GM23248 (cell line): ENCODE results near the gene CCDC149. TPM values are rescaled to one million over a fixed set of nuclear protein-coding genes. Genes with fewer than 3 reads are reported as not detected.

Experiments
- DNase-seq: peaks from one replicate; pipeline ENCODE4 v3.0.0-alpha.2; 2015
- H2AFZ ChIP-seq: fragments of 200-600 bp; sonication (generic); 2 replicates; pipeline ENCODE4 v1.6.1; 2016; ENCODE audit warnings: antibody characterized with exemption
- H3F3A ChIP-seq: fragments of 200-600 bp; sonication (generic); 2 replicates; pipeline ENCODE4 v1.6.1; 2016; ENCODE audit warnings: mild to moderate bottlenecking, antibody characterized with exemption, mixed run types; ENCODE audit not compliant: insufficient read depth
- H3K27ac ChIP-seq: fragments of 200-600 bp; sonication (generic); 2 replicates; pipeline ENCODE4 v1.5.1; 2016; ENCODE audit warnings: mild to moderate bottlenecking
- H3K27me3 ChIP-seq: fragments of 200-600 bp; sonication (generic); replicated peaks from 2 replicates; pipeline ENCODE4 v1.6.1; 2016; ENCODE audit warnings: mild to moderate bottlenecking; ENCODE audit not compliant: insufficient read depth
- H3K36me3 ChIP-seq: fragments of 200-600 bp; sonication (generic); 2 replicates; pipeline ENCODE4 v1.6.1; 2016; ENCODE audit warnings: low read depth, mild to moderate bottlenecking
- H3K4me1 ChIP-seq: fragments of 200-600 bp; sonication (generic); 2 replicates; pipeline ENCODE4 v1.6.1; 2016; ENCODE audit warnings: mild to moderate bottlenecking; ENCODE audit not compliant: insufficient read depth
- H3K4me2 ChIP-seq: fragments of 200-600 bp; sonication (generic); one replicate; pipeline ENCODE4 v1.6.1; 2016; ENCODE audit warnings: mild to moderate bottlenecking; ENCODE audit not compliant: unreplicated experiment
- H3K4me3 ChIP-seq: fragments of 200-600 bp; sonication (generic); 2 replicates; pipeline ENCODE4 v1.5.1; 2016; ENCODE audit warnings: mild to moderate bottlenecking
- H3K79me2 ChIP-seq: fragments of 200-600 bp; sonication (generic); 2 replicates; pipeline ENCODE4 v1.6.1; 2016; ENCODE audit warnings: mild to moderate bottlenecking; ENCODE audit not compliant: insufficient read depth
- H3K9ac ChIP-seq: fragments of 200-600 bp; sonication (generic); 2 replicates; pipeline ENCODE4 v1.6.1; 2016; ENCODE audit warnings: mild to moderate bottlenecking
- H3K9me2 ChIP-seq: fragments of 200-600 bp; sonication (generic); 2 replicates; pipeline ENCODE4 v1.6.1; 2016; ENCODE audit warnings: mixed run types, mild to moderate bottlenecking, moderate library complexity; ENCODE audit not compliant: insufficient read depth
- H3K9me3 ChIP-seq: fragments of 200-600 bp; sonication (generic); one replicate; pipeline ENCODE4 v1.6.1; 2017; ENCODE audit warnings: low read depth
- H4K20me1 ChIP-seq: fragments of 200-600 bp; sonication (generic); 2 replicates; pipeline ENCODE4 v1.6.0; 2016; ENCODE audit not compliant: insufficient read depth
- EZH2 ChIP-seq: fragments of 200-600 bp; sonication (generic); IDR thresholded peaks from 2 replicates; pipeline ENCODE4 v1.6.1; 2018; ENCODE audit warnings: antibody characterized with exemption, mild to moderate bottlenecking; ENCODE audit not compliant: insufficient read depth, poor library complexity, severe bottlenecking
- EZH2phosphoT487 ChIP-seq: fragments of 200-600 bp; sonication (generic); IDR thresholded peaks from 2 replicates; pipeline ENCODE4 v1.6.1; 2018; ENCODE audit warnings: antibody characterized with exemption, moderate library complexity, mild to moderate bottlenecking, low read depth; ENCODE audit not compliant: insufficient read depth
- WGBS, 2 experiments: methylation state at CpG; one replicate each; pipeline ENCODE4 v1.1.6; 2015 to 2017; ENCODE audit warnings: low lambda C conversion rate in 2 of 2, low coverage in 1 of 2; ENCODE audit errors: missing lambda C conversion rate in 2 of 2; 5-methylcytosine and 5-hydroxymethylcytosine counted together
- in situ Hi-C: fragments of 300-500 bp; cut with MboI; formaldehyde crosslinking; loops from 2 replicates; pipeline ENCODE4 v1.15.0; 2020
- polyA plus RNA-seq: library from polyadenylated mRNA; unstranded; fragments of >200 nt; fragmentation: Nextera tagmentation; extraction: Ambion mirVana; gene quantifications from 2 replicates; pipeline ENCODE4 v1.2.1, GENCODE V29; 2016
- total RNA-seq: library from RNA; depleted of rRNA; stranded (reverse); fragments of >200 nt; shearing (Covaris generic); gene quantifications from 2 replicates; pipeline ENCODE4 v1.2.3, GENCODE V29; 2014

The CCDC149 gene
- total and polyA plus RNA-seq, 2 experiments from 2014 or later, result 6.1 to 9.7 TPM

DNA sequence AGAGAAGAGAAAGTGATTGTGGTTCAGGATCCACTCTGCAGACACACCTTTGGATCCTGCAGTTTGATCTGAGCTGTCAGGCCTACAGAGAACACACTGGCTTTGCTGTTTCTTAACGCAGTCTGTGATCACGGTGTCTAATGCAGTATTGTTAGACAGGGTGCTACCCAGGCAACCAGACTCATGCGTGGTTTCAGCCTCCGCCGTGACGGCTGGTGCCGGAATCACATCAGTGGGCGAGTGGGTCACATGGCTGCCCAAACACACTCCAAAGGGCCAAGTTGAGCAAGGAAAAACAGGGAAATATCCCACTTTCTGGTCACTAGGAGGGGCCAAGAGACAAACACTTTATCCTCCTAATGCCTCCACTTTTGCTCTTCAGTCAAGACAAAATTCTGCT lies 27.5 kb downstream of the CCDC149 start:
- no peak overlapping the region for H2AFZ ChIP-seq
- WGBS, 2 experiments, result 86 to 89% methylated on average over 8 of the region's 8 CpGs
- H3K4me3 ChIP-seq, result no peak overlapping the region
- no peaks in the 10 kb centered on the region for H3K9me2 ChIP-seq
- in situ Hi-C loops, result no loop called here
- no peaks in the 10 kb centered on the region for H3K79me2 ChIP-seq
- H3K27me3 ChIP-seq, result no peaks in the 10 kb centered on the region
- TF ChIP-seq EZH2 (no peak), EZH2phosphoT487 (no peak)
- no peak overlapping the region for H3K9ac ChIP-seq
- no peaks in the 10 kb centered on the region for H3K36me3 ChIP-seq
- no peaks in the 10 kb centered on the region for H4K20me1 ChIP-seq
- DNase-seq, result no peak
- H3K4me2 ChIP-seq, result no peak overlapping the region
- H3K4me1 ChIP-seq, result peaks cover 8% of the 10 kb centered on the region; the same call in 1 of the 2 replicates
- no peaks in the 10 kb centered on the region for H3F3A ChIP-seq
- H3K9me3 ChIP-seq, result no peaks in the 10 kb centered on the region
- H3K27ac ChIP-seq, result no peak overlapping the region

DNA sequence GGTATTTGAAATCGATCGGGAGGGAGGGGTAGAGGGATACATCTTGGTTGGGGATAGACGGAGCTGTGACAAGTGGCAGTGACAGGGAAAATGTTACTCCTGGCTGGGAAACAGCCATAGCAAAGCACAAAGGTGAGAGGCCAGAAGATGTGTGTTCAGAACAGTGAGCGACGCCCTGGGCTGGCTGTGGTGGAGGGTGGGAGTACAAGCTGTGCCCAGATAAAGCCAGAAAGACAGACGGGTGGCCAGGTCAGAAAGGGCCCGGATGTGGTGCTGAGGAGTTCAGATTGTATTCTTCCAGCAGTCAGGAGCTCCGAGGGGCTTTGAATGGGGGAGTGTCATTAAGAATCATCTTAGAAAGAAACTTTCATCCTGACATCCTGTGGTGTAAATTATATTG lies 27.9 kb downstream of the CCDC149 start:
- no peak overlapping the region for H3K4me3 ChIP-seq
- H3K9me2 ChIP-seq, result no peaks in the 10 kb centered on the region
- H3K79me2 ChIP-seq, result no peaks in the 10 kb centered on the region
- no peaks in the 10 kb centered on the region for H3F3A ChIP-seq
- WGBS, 2 experiments, result 92% methylated on average over 8 of the region's 8 CpGs
- peaks cover 4% of the 10 kb centered on the region; the same call in 1 of the 2 replicates for H3K4me1 ChIP-seq
- no peak overlapping the region for H3K27ac ChIP-seq
- TF ChIP-seq EZH2 (no peak), EZH2phosphoT487 (no peak)
- no peak for DNase-seq
- H3K4me2 ChIP-seq, result no peak overlapping the region
- H3K36me3 ChIP-seq, result no peaks in the 10 kb centered on the region
- no peaks in the 10 kb centered on the region for H3K9me3 ChIP-seq
- no peak overlapping the region for H2AFZ ChIP-seq
- in situ Hi-C loops, result no loop called here
- no peak overlapping the region for H3K9ac ChIP-seq
- no peaks in the 10 kb centered on the region for H4K20me1 ChIP-seq
- no peaks in the 10 kb centered on the region for H3K27me3 ChIP-seq

DNA sequence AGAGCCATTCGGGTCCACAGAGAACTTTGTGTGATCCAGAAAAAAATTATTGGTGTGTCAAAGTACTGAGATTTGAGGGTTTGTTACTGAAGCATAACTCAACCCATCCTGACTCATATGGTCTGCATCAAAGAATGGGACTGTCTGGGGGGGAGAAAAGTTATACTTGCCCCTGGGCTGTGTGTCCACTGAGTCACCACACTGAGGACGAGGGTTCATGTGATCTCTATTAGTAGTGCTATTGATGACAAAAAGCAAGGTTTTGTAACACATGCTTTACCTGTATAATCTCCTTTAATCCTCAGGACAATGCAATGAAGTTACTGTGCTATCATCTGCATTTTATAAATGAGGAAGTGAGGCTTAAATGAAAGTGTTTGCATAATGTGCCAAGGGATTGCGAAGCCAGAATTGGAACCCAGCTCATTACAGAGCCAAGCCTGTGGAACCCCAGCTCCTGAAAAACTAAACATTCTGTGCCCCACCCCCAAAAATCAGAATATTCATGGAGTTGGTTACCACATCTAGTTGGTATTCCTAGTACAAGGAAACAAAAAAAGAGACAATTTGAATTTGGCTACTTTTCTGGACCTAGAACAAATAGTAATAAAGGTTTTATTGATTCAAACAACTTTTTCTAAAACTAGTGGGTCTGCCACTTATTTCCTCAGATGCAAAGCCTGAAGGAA lies 31.2 kb downstream of the CCDC149 start:
- in situ Hi-C loops, result no loop called here
- no peaks in the 10 kb centered on the region for H3K36me3 ChIP-seq
- TF ChIP-seq EZH2, result no peak
- TF ChIP-seq EZH2phosphoT487, result no peak
- H4K20me1 ChIP-seq, result no peaks in the 10 kb centered on the region
- H3K9ac ChIP-seq, result no peak overlapping the region
- WGBS, 2 experiments, result 50 to 61% methylated on average over 3 of the region's 3 CpGs
- H2AFZ ChIP-seq, result no peak overlapping the region
- no peak overlapping the region for H3K4me2 ChIP-seq
- no peaks in the 10 kb centered on the region for H3K9me2 ChIP-seq
- H3K4me3 ChIP-seq, result no peak overlapping the region
- no peaks in the 10 kb centered on the region for H3K79me2 ChIP-seq
- H3K27ac ChIP-seq, result no peak overlapping the region
- H3K27me3 ChIP-seq, result no peaks in the 10 kb centered on the region
- DNase-seq, result no peak
- no peaks in the 10 kb centered on the region for H3K4me1 ChIP-seq
- H3F3A ChIP-seq, result no peaks in the 10 kb centered on the region
- H3K9me3 ChIP-seq, result no peaks in the 10 kb centered on the region

DNA sequence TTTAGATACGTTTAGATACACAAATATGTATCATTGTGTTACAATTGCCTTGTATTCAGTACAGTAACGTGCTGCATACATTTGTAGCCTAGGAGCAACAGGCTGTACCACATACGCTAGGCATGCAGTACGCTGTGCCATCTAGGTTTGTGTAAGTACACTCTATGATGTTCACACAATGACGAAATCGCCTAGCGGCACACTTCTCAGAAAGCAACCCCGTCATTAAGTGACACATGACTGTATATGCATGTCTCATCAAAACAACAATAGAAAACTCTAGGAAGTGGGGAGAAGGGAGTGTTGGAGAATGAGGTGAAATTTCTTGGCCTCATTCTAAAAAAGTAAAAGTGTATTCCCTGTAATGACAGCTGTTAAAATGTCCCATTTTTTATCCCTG lies 32.7 kb downstream of the CCDC149 start:
- no peak overlapping the region for H3K9ac ChIP-seq
- no peaks in the 10 kb centered on the region for H3K9me2 ChIP-seq
- no peaks in the 10 kb centered on the region for H3F3A ChIP-seq
- no peak overlapping the region for H3K27ac ChIP-seq
- no peak for TF ChIP-seq EZH2
- TF ChIP-seq EZH2phosphoT487, result no peak
- no peak for DNase-seq
- H2AFZ ChIP-seq, result no peak overlapping the region
- H3K4me3 ChIP-seq, result no peak overlapping the region
- in situ Hi-C loops, result no loop called here
- no peak overlapping the region for H3K4me2 ChIP-seq
- H3K9me3 ChIP-seq, result no peaks in the 10 kb centered on the region
- H3K4me1 ChIP-seq, result no peaks in the 10 kb centered on the region
- no peaks in the 10 kb centered on the region for H3K27me3 ChIP-seq
- H3K79me2 ChIP-seq, result no peaks in the 10 kb centered on the region
- WGBS, 2 experiments, result 92 to 95% methylated on average over 8 of the region's 8 CpGs
- no peaks in the 10 kb centered on the region for H4K20me1 ChIP-seq
- H3K36me3 ChIP-seq, result no peaks in the 10 kb centered on the region

DNA sequence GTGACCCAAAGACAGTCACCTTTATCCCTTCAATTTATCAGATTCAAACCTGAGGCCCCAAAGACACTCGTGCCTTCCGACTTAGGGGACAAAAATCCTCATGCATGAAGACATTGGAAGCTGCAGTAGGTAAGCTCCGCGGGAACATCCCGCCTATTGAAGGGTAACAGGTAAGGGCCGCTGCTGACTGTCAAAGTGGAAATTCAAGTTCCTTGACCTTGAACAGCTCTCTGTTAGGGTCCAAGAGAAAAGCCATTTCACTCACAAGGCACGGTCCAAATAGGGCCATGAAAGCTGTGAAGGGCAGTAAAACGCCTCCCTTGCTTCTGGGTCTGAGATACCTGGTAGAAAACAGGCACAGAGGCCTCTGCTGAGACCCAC lies 34.2 kb downstream of the CCDC149 start:
- H4K20me1 ChIP-seq, result no peaks in the 10 kb centered on the region
- no peak overlapping the region for H3K4me2 ChIP-seq
- H2AFZ ChIP-seq, result no peak overlapping the region
- DNase-seq, result no peak
- no peak overlapping the region for H3K4me3 ChIP-seq
- H3K9me3 ChIP-seq, result no peaks in the 10 kb centered on the region
- 78 to 81% methylated on average over 8 of the region's 8 CpGs for WGBS, 2 experiments
- in situ Hi-C loops, result no loop called here
- no peaks in the 10 kb centered on the region for H3K4me1 ChIP-seq
- no peak overlapping the region for H3K9ac ChIP-seq
- H3K27me3 ChIP-seq, result no peaks in the 10 kb centered on the region
- H3F3A ChIP-seq, result no peaks in the 10 kb centered on the region
- no peaks in the 10 kb centered on the region for H3K36me3 ChIP-seq
- no peak overlapping the region for H3K27ac ChIP-seq
- H3K79me2 ChIP-seq, result no peaks in the 10 kb centered on the region
- TF ChIP-seq EZH2phosphoT487 (no peak), EZH2 (no peak)
- no peaks in the 10 kb centered on the region for H3K9me2 ChIP-seq
